Keratinocyte (primary cell): ENCODE data around the gene GPR137B. TPM values are rescaled to one million over a fixed set of nuclear protein-coding genes. Genes with fewer than 3 reads are reported as not detected.

Experiments used
- DNase-seq: peaks from one replicate; pipeline ENCODE4 v3.0.0-alpha.2; 2011; ENCODE audit warnings: low read depth, missing footprints, low spot score
- FAIRE-seq: peaks from 2 replicates; lab custom pipeline; 2011; peaks lifted over from hg19 to GRCh38; lab: Jason Lieb, UNC
- H2AFZ ChIP-seq: 2 replicates; pipeline ENCODE4 v1.6.0; 2012; ENCODE audit warnings: low read length, control low read depth, inconsistent platforms; ENCODE audit not compliant: control insufficient read depth
- H3K27ac ChIP-seq: 2 replicates; pipeline ENCODE4 v1.5.1; 2011; ENCODE audit warnings: low read length; ENCODE audit not compliant: control insufficient read depth, insufficient read depth
- H3K27me3 ChIP-seq: 3 replicates; pipeline ENCODE4 v1.6.0; 2011; ENCODE audit warnings: low read length; ENCODE audit not compliant: control insufficient read depth, insufficient read depth; ENCODE audit errors: extremely low read depth
- H3K36me3 ChIP-seq, 2 experiments: 2 replicates in 1 of 2; 3 replicates in 1 of 2; pipeline ENCODE4 v1.5.1; 2011; ENCODE audit warnings: low read length in 2 of 2, mild to moderate bottlenecking in 1 of 2; ENCODE audit not compliant: control insufficient read depth in 2 of 2, insufficient read depth in 2 of 2; ENCODE audit errors: extremely low read depth in 1 of 2
- H3K4me1 ChIP-seq: 3 replicates; pipeline ENCODE4 v1.5.1; 2011; ENCODE audit warnings: low read length; ENCODE audit not compliant: control insufficient read depth, insufficient read depth; ENCODE audit errors: extremely low read depth
- H3K4me2 ChIP-seq: 3 replicates; pipeline ENCODE4 v1.6.0; 2011; ENCODE audit warnings: low read depth, low read length; ENCODE audit not compliant: control insufficient read depth, insufficient read depth; ENCODE audit errors: extremely low read depth
- H3K4me3 ChIP-seq, 3 experiments: fragments of 200-600 bp in 1 of 3; sonication (generic) in 1 of 3; 2 replicates in 2 of 3; 3 replicates in 1 of 3; pipeline ENCODE4 v1.5.1; 2011 to 2016; ENCODE audit warnings: low read length in 3 of 3, mild to moderate bottlenecking in 3 of 3, control low read depth in 2 of 3, inconsistent platforms in 1 of 3, low read depth in 1 of 3, mixed read lengths in 1 of 3, mixed run types in 1 of 3, moderate library complexity in 1 of 3; ENCODE audit not compliant: control insufficient read depth in 2 of 3, insufficient read depth in 2 of 3; ENCODE audit errors: extremely low read depth in 1 of 3
- H3K79me2 ChIP-seq: 2 replicates; pipeline ENCODE4 v1.6.0; 2012; ENCODE audit warnings: low read length; ENCODE audit not compliant: control insufficient read depth, insufficient read depth
- H3K9ac ChIP-seq: 3 replicates; pipeline ENCODE4 v1.6.0; 2011; ENCODE audit warnings: low read length; ENCODE audit not compliant: control insufficient read depth, insufficient read depth; ENCODE audit errors: extremely low read depth
- H3K9me1 ChIP-seq: 3 replicates; pipeline ENCODE4 v1.6.0; 2011; ENCODE audit warnings: low read length; ENCODE audit not compliant: control insufficient read depth, insufficient read depth; ENCODE audit errors: extremely low read depth
- H3K9me3 ChIP-seq: 2 replicates; pipeline ENCODE4 v1.5.1; 2012; ENCODE audit warnings: low read depth, low read length; ENCODE audit not compliant: control insufficient read depth
- H4K20me1 ChIP-seq: 3 replicates; pipeline ENCODE4 v1.6.0; 2011; ENCODE audit warnings: low read length; ENCODE audit not compliant: control insufficient read depth, insufficient read depth; ENCODE audit errors: extremely low read depth
- CTCF ChIP-seq, 3 experiments: IDR thresholded peaks in 1 of 3; conservative IDR thresholded peaks in 1 of 3; optimal IDR thresholded peaks in 1 of 3; 2 replicates in 2 of 3; 3 replicates in 1 of 3; pipeline versions ENCODE3 to v1.5.1; 2011; ENCODE audit warnings: low read length in 3 of 3, mild to moderate bottlenecking in 3 of 3, moderate library complexity in 2 of 3, control low read depth in 1 of 3, inconsistent platforms in 1 of 3; ENCODE audit not compliant: insufficient read depth in 2 of 3; ENCODE audit errors: extremely low read depth in 1 of 3
- EZH2 ChIP-seq: IDR thresholded peaks from one replicate; pipeline ENCODE4 v1.6.1; 2012; ENCODE audit warnings: inconsistent platforms, mild to moderate bottlenecking, low read length, moderate library complexity
- dilution Hi-C: fragments of 300-500 bp; cut with MboI; formaldehyde crosslinking; loops from one replicate; pipeline ENCODE4 v1.7.0; 2020; ENCODE audit warnings: low sequenced_read_pairs; ENCODE audit not compliant: extremely low pct_ligation_motif_present
- polyA plus RNA-seq, 5 experiments: library from polyadenylated mRNA; depleted of rRNA in 3 of 5; stranded (reverse) in 3 of 5; stranded (forward) in 1 of 5; unstranded in 1 of 5; fragments of >200 nt; gene quantifications; 1 replicate in 1 of 5; 2 replicates in 3 of 5; 3 replicates in 1 of 5; pipeline versions ENCODE4 v1.2.1 to v1.2.3, GENCODE V29; 2011 to 2012; ENCODE audit warnings: missing spikeins in 2 of 5, low read depth in 1 of 5, low replicate concordance in 1 of 5

GPR137B gene
- polyA plus RNA-seq, 1 donor (not counting 4 experiments of a cell fraction or from before 2014, with no cell fraction given), result 7.1 TPM

GRCh38 chr1:236102611-236103010, 39.7 kb upstream of the GPR137B start:
- no peak overlapping the region for H3K4me3 ChIP-seq
- no peak for TF ChIP-seq EZH2
- no peak for TF ChIP-seq CTCF (optimal IDR thresholded peaks at IDR 0.05 in 1 of 3, IDR thresholded peaks at IDR 0.05 in 1 of 3, conservative IDR thresholded peaks at IDR 0.05 in 1 of 3; ENCODE audit: extremely low read depth in 1 of 3, insufficient read depth in 2 of 3, low read length in 3 of 3)
- H3K9me1 ChIP-seq, result no peaks in the 10 kb centered on the region
- no peaks in the 10 kb centered on the region for H3K9me3 ChIP-seq
- no peak overlapping the region for H3K27ac ChIP-seq
- no peaks in the 10 kb centered on the region for H3K79me2 ChIP-seq
- H2AFZ ChIP-seq, result no peak overlapping the region
- DNase-seq (no peak), FAIRE-seq (no peak)
- H4K20me1 ChIP-seq, result no peaks in the 10 kb centered on the region
- no peak overlapping the region for H3K4me2 ChIP-seq
- dilution Hi-C loops, result no loop called here
- peaks cover 6% of the 10 kb centered on the region for H3K27me3 ChIP-seq
- H3K9ac ChIP-seq, result no peak overlapping the region
- peaks cover 9% of the 10 kb centered on the region for H3K4me1 ChIP-seq
- no peaks in the 10 kb centered on the region for H3K36me3 ChIP-seq

- TF ChIP-seq EZH2 (no peak), CTCF (optimal IDR thresholded peaks at IDR 0.05 in 1 of 3, IDR thresholded peaks at IDR 0.05 in 1 of 3, conservative IDR thresholded peaks at IDR 0.05 in 1 of 3; ENCODE audit: extremely low read depth in 1 of 3, insufficient read depth in 2 of 3, low read length in 3 of 3) (no peak)
- H3K9ac ChIP-seq, result no peak overlapping the region
- no peaks in the 10 kb centered on the region for H3K36me3 ChIP-seq
- no peak overlapping the region for H3K27ac ChIP-seq
- no peak overlapping the region for H3K4me3 ChIP-seq
- no peak for DNase-seq
- H3K9me3 ChIP-seq, result no peaks in the 10 kb centered on the region
- dilution Hi-C loops, result no loop called here
- FAIRE-seq, result no peak
- no peak overlapping the region for H2AFZ ChIP-seq
- peaks cover 9% of the 10 kb centered on the region for H3K4me1 ChIP-seq
- H3K4me2 ChIP-seq, result no peak overlapping the region
- no peaks in the 10 kb centered on the region for H4K20me1 ChIP-seq
- H3K27me3 ChIP-seq, result peaks cover 6% of the 10 kb centered on the region
- no peaks in the 10 kb centered on the region for H3K79me2 ChIP-seq
- H3K9me1 ChIP-seq, result no peaks in the 10 kb centered on the region
Observed at GRCh38 chr1:236103059-236103458, 39.3 kb upstream of the GPR137B start.
